SU-DHL-6 (cell line): ENCODE measurements around the gene NSD1.
"Not testable (repeated sequence)": the region's sequence is repeated elsewhere in the genome, so short reads cannot be mapped to it uniquely, and the experiment has no call there.

Experiments used
- H2AFZ ChIP-seq: fragments of 200-600 bp; sonication (generic); 2 replicates; pipeline ENCODE4 v1.6.1; 2014; ENCODE audit warnings: low read depth, mild to moderate bottlenecking, moderate library complexity, mixed read lengths, antibody characterized with exemption, low read length; ENCODE audit not compliant: severe bottlenecking
- H3F3A ChIP-seq: fragments of 200-600 bp; shearing (Covaris generic); 2 replicates; pipeline ENCODE4 v1.6.0; 2016; ENCODE audit warnings: antibody characterized with exemption, mild to moderate bottlenecking; ENCODE audit not compliant: insufficient read depth
- H3K27ac ChIP-seq: fragments of 200-600 bp; sonication (generic); 2 replicates; pipeline ENCODE4 v1.5.1; 2016; ENCODE audit warnings: low read depth, mild to moderate bottlenecking, low read length, moderate library complexity, mixed read lengths
- H3K27me3 ChIP-seq: fragments of 200-600 bp; sonication (generic), shearing (Covaris generic); 2 replicates; pipeline ENCODE4 v1.6.0; 2014; ENCODE audit warnings: mild to moderate bottlenecking, low read length
- H3K36me3 ChIP-seq: fragments of 200-600 bp; sonication (generic); 2 replicates; pipeline ENCODE4 v1.6.1; 2014; ENCODE audit warnings: mild to moderate bottlenecking, low read length, mixed read lengths
- H3K4me2 ChIP-seq: fragments of 300-600, 200-600 bp; shearing (Covaris generic), sonication (generic); 2 replicates; pipeline ENCODE4 v1.6.0; 2014; ENCODE audit warnings: low read length, low read depth, mild to moderate bottlenecking; ENCODE audit not compliant: poor library complexity, severe bottlenecking
- H3K4me3 ChIP-seq: fragments of 200-600 bp; sonication (generic); 2 replicates; pipeline ENCODE4 v1.5.1; 2014; ENCODE audit warnings: antibody characterized with exemption, low read length, mild to moderate bottlenecking, mixed read lengths; ENCODE audit not compliant: insufficient read depth, poor library complexity, severe bottlenecking
- H3K79me2 ChIP-seq: fragments of 200-600 bp; sonication (generic); 2 replicates; pipeline ENCODE4 v1.6.1; 2014; ENCODE audit warnings: mild to moderate bottlenecking, low read length, moderate library complexity; ENCODE audit not compliant: insufficient read depth
- H3K9ac ChIP-seq: fragments of 200-600 bp; sonication (generic); 2 replicates; pipeline ENCODE4 v1.7.0; 2014; ENCODE audit warnings: mild to moderate bottlenecking, low read length
- H3K9me2 ChIP-seq: fragments of 200-600 bp; sonication (generic); replicated peaks from 2 replicates; pipeline ENCODE4 v1.6.1; 2014; ENCODE audit warnings: low read length; ENCODE audit not compliant: insufficient read depth
- H3K9me3 ChIP-seq: fragments of 200-600 bp; sonication (generic); 2 replicates; pipeline ENCODE4 v1.6.1; 2014; ENCODE audit warnings: low read length, mixed read lengths; ENCODE audit not compliant: insufficient read depth
- H4K20me1 ChIP-seq: fragments of 200-600 bp; sonication (generic); 2 replicates; pipeline ENCODE4 v1.6.1; 2014; ENCODE audit warnings: low read depth, mild to moderate bottlenecking, antibody characterized with exemption, low read length, moderate library complexity, mixed read lengths
- CTCF ChIP-seq: fragments of 200-600 bp; sonication (generic); IDR thresholded peaks from one replicate; pipeline ENCODE4 v1.5.1; 2017; ENCODE audit warnings: antibody characterized with exemption, mild to moderate bottlenecking, low read length, moderate library complexity; ENCODE audit not compliant: insufficient read depth, poor library complexity, severe bottlenecking
- EZH2phosphoT487 ChIP-seq: fragments of 200-600 bp; sonication (generic), shearing (Covaris generic); conservative IDR thresholded peaks from 2 replicates; pipeline ENCODE4 v1.6.1; 2018; ENCODE audit warnings: mild to moderate bottlenecking, antibody characterized with exemption, low read length, moderate library complexity, mixed read lengths

The NSD1 gene

GRCh38 chr5:177256296-177256695, 122.7 kb downstream of the NSD1 start:
- H3K9me3 ChIP-seq = no peaks in the 10 kb centered on the region
- no peaks in the 10 kb centered on the region for H3K9me2 ChIP-seq
- no peaks in the 10 kb centered on the region for H3K27me3 ChIP-seq
- no peak overlapping the region for H2AFZ ChIP-seq
- H3K27ac ChIP-seq = no peak overlapping the region
- no peaks in the 10 kb centered on the region for H3K79me2 ChIP-seq
- peaks cover 29% of the 10 kb centered on the region; the same call in 1 of the 2 replicates for H3K36me3 ChIP-seq
- no peak overlapping the region for H3K4me2 ChIP-seq
- no peaks in the 10 kb centered on the region for H4K20me1 ChIP-seq
- H3F3A ChIP-seq = 0 out of 2 replicates have a peak, but pooled peaks cover 4% of the 10 kb centered on the region
- no peak overlapping the region for H3K9ac ChIP-seq
- H3K4me3 ChIP-seq = no peak overlapping the region
- TF ChIP-seq EZH2phosphoT487 (no peak), CTCF (no peak)

- H3K9me2 ChIP-seq, H3K27ac ChIP-seq, H3K79me2 ChIP-seq, H3K4me2 ChIP-seq, H2AFZ ChIP-seq, H4K20me1 ChIP-seq, H3K9ac ChIP-seq, H3K9me3 ChIP-seq, H3F3A ChIP-seq, H3K4me3 ChIP-seq, H3K27me3 ChIP-seq: not testable (repeated sequence)
- H3K36me3 ChIP-seq = peaks cover 32% of the 10 kb centered on the region
These were observed 125.1 kb downstream of the NSD1 start for GRCh38 chr5:177258711-177259110.

- Histone ChIP-seq H3F3A (no peaks in the 10 kb centered on the region), H3K27ac (no peak overlapping the region), H4K20me1 (no peaks in the 10 kb centered on the region), H2AFZ (no peak overlapping the region), H3K36me3 (peaks cover 32% of the 10 kb centered on the region), H3K79me2 (no peaks in the 10 kb centered on the region), H3K9me3 (no peaks in the 10 kb centered on the region), H3K9ac (no peak overlapping the region), H3K4me3 (no peak overlapping the region), H3K9me2 (no peaks in the 10 kb centered on the region), H3K4me2 (no peak overlapping the region), H3K27me3 (no peaks in the 10 kb centered on the region)
- TF ChIP-seq CTCF (no peak), EZH2phosphoT487 (no peak)
These were observed 127.4 kb downstream of the NSD1 start for GRCh38 chr5:177260961-177261360.

- no peaks in the 10 kb centered on the region for H3F3A ChIP-seq
- H3K9me3 ChIP-seq = no peaks in the 10 kb centered on the region
- H3K4me2 ChIP-seq = no peak overlapping the region
- no peak overlapping the region for H3K4me3 ChIP-seq
- no peaks in the 10 kb centered on the region for H4K20me1 ChIP-seq
- no peak overlapping the region for H2AFZ ChIP-seq
- no peaks in the 10 kb centered on the region for H3K9me2 ChIP-seq
- H3K79me2 ChIP-seq = no peaks in the 10 kb centered on the region
- no peak overlapping the region for H3K9ac ChIP-seq
- H3K36me3 ChIP-seq = peaks cover 30% of the 10 kb centered on the region
- H3K27me3 ChIP-seq = no peaks in the 10 kb centered on the region
- TF ChIP-seq EZH2phosphoT487 (no peak), CTCF (no peak)
- no peak overlapping the region for H3K27ac ChIP-seq
These were observed 127.9 kb downstream of the NSD1 start for GRCh38 chr5:177261510-177261909.
